Measurements from ENCODE around the gene TFF3.

GRCh38 chr21:42296501-42296900, 18.7 kb downstream of the TFF3 start:
- TF ChIP-seq RAD21 (conservative IDR thresholded peaks at IDR 0.05) (no peak), CTCF (IDR thresholded peaks at IDR 0.05; ENCODE audit: poor library complexity, severe bottlenecking) (no peak)

Data from neural cell (in vitro differentiated cells).